ENCODE data around the gene IVL.

IVL gene

DNA sequence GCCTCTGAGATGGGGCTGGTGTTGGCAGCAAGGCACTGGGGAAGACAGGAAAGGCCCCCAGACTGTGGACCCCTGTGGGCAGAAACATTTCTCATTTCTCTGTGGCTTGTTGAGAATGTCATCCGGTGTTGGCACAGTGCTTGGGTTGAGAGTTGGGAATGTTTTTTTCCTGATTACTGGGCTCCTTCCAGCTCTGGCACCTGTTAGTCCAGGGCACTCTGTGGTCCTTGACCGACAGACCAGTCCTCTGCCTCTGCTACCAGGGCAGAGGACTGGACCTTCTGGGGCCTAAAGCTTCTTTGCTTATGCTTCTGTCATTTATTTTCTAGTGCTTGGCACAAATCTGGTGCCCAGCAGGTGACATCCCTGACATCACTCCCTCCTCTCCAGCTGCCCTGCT lies 33.8 kb downstream of the IVL start:
- no peak overlapping the region for H3K9ac ChIP-seq (ENCODE audit: low read depth in 1 of 2, low read length in 2 of 2)
- peaks cover 0 to 3% of the 10 kb centered on the region in 2 donors for H3K27me3 ChIP-seq (ENCODE audit: control insufficient read depth in 1 of 2, insufficient read depth in 2 of 2, low read length in 2 of 2)
- H3K4me3 ChIP-seq (ENCODE audit: low read depth in 1 of 2, low read length in 2 of 2), result no peak overlapping the region
- H3K9me3 ChIP-seq (ENCODE audit: control insufficient read depth in 1 of 2, low read length in 2 of 2), result no peaks in the 10 kb centered on the region
- H3K27ac ChIP-seq (ENCODE audit: low read depth, low read length), result no peak overlapping the region
- no peaks in the 10 kb centered on the region for H3K36me3 ChIP-seq (ENCODE audit: control insufficient read depth in 1 of 2, insufficient read depth in 2 of 2, low read length in 2 of 2)
- H3K4me1 ChIP-seq (ENCODE audit: control insufficient read depth in 1 of 2, insufficient read depth in 2 of 2, low read length in 2 of 2), result no peaks in the 10 kb centered on the region

DNA sequence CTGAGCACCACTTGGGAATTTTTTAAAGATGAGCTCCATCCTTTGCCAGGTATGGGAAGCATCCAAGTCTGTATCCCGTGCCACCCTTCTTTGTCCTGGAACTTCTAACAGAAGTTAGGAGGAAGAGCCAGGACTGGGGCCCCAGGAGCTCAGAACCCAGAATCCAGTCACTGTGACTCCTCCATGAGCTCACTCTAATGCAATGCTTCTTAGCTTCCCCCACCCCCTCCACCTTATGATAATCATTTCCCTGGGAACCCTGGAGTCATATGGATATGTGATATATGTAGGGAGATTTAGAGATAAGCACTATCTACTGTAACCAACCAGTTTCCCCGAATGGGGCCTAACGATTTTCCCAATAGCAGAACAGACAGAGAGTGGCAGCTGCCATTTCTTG lies 37.9 kb downstream of the IVL start:
- no peak overlapping the region for H3K4me3 ChIP-seq (ENCODE audit: low read depth in 1 of 2, low read length in 2 of 2)
- no peaks in the 10 kb centered on the region for H3K36me3 ChIP-seq (ENCODE audit: control insufficient read depth in 1 of 2, insufficient read depth in 2 of 2, low read length in 2 of 2)
- H3K9me3 ChIP-seq (ENCODE audit: control insufficient read depth in 1 of 2, low read length in 2 of 2), result no peaks in the 10 kb centered on the region
- H3K4me1 ChIP-seq (ENCODE audit: control insufficient read depth in 1 of 2, insufficient read depth in 2 of 2, low read length in 2 of 2), result no peaks in the 10 kb centered on the region
- peaks cover 3 to 4% of the 10 kb centered on the region in 2 donors for H3K27me3 ChIP-seq (ENCODE audit: control insufficient read depth in 1 of 2, insufficient read depth in 2 of 2, low read length in 2 of 2)
- H3K27ac ChIP-seq (ENCODE audit: low read depth, low read length), result no peak overlapping the region
- H3K9ac ChIP-seq (ENCODE audit: low read depth in 1 of 2, low read length in 2 of 2), result no peak overlapping the region

DNA sequence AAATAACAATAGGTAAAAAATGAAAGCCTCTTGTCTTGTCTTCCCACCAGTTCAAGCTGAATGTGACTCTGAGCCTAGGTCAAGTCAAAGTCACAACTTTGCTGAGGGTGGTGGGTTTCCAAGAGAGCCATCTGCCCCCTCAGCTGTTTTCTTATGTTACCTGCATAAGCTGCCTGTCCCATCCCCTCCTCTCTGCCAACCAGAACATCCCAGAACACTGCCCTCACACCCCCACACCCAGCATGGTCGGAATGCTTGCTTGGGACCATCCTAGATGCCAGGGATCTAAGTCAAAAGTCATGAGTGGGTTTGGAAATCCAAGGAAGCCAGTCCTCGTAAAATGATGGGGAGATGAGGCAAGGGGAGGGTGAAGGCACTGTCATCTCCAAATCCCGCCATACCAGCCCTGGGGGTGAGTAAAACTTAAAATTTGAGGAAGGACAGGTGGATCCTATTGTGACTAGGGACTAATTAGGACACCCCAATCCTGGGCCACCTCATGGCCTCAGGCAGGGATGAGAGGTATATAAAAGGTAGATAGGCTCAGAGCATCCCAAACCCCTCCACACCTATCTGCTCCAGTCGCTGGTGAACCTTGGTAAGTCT lies 38.4 kb downstream of the IVL start, which contains the start of gene SPRR5:
TSS of gene SPRR5 (plus strand) at position 556 of the 606 bp plus-strand sequence. CDS start 1,349 bp downstream, outside the sequence.
- H3K9me3 ChIP-seq (ENCODE audit: control insufficient read depth in 1 of 2, low read length in 2 of 2), result no peaks in the 10 kb centered on the region
- H3K4me3 ChIP-seq (ENCODE audit: low read depth in 1 of 2, low read length in 2 of 2), result no peak within 1 kb of the TSS
- peaks cover 3 to 4% of the 10 kb centered on the region in 2 donors for H3K27me3 ChIP-seq (ENCODE audit: control insufficient read depth in 1 of 2, insufficient read depth in 2 of 2, low read length in 2 of 2)

GRCh38 chr1:152951711-152952110 lies 43.4 kb downstream of the IVL start:
- Histone ChIP-seq H3K27ac (ENCODE audit: low read depth, low read length) (no peak overlapping the region), H3K27me3 (ENCODE audit: control insufficient read depth in 1 of 2, insufficient read depth in 2 of 2, low read length in 2 of 2) (peaks cover 3 to 4% of the 10 kb centered on the region in 2 donors), H3K9me3 (ENCODE audit: control insufficient read depth in 1 of 2, low read length in 2 of 2) (no peaks in the 10 kb centered on the region), H3K4me3 (ENCODE audit: low read depth in 1 of 2, low read length in 2 of 2) (no peak overlapping the region), H3K4me1 (ENCODE audit: control insufficient read depth in 1 of 2, insufficient read depth in 2 of 2, low read length in 2 of 2) (no peaks in the 10 kb centered on the region), H3K9ac (ENCODE audit: low read depth in 1 of 2, low read length in 2 of 2) (no peak overlapping the region), H3K36me3 (ENCODE audit: control insufficient read depth in 1 of 2, insufficient read depth in 2 of 2, low read length in 2 of 2) (no peaks in the 10 kb centered on the region)

More for the DNA sequence above, 38.4 kb downstream of the IVL start, which contains the start of gene SPRR5:
- no peaks in the 10 kb centered on the region for H3K4me1 ChIP-seq (ENCODE audit: control insufficient read depth in 1 of 2, insufficient read depth in 2 of 2, low read length in 2 of 2)
- H3K9ac ChIP-seq (ENCODE audit: low read depth in 1 of 2, low read length in 2 of 2), result no peak within 1 kb of the TSS
- no peak within 1 kb of the TSS for H3K27ac ChIP-seq (ENCODE audit: low read depth, low read length)
- no peaks in the 10 kb centered on the region for H3K36me3 ChIP-seq (ENCODE audit: control insufficient read depth in 1 of 2, insufficient read depth in 2 of 2, low read length in 2 of 2)

DNA sequence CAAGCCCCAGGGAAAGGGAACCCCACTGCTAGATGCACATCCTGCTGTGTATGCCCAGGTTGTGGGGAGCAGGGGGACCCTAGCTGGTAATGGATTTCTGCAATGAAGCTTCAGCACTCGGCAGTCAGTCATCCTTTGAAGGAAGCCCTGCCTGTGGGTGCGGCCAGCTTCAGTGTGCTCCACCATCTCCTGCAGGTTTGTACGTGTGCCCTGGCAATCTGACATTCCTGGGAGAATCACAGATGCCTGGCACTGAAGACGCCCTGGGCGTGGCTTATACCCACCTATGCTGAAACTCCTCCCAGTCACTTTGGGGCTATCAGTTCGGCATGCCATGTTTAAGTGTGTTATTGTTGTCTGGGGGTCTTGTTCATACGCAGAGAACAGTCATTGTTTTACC lies 45.4 kb downstream of the IVL start:
- Histone ChIP-seq H3K27me3 (ENCODE audit: control insufficient read depth in 1 of 2, insufficient read depth in 2 of 2, low read length in 2 of 2) (peaks cover 0 to 3% of the 10 kb centered on the region in 2 donors), H3K9ac (ENCODE audit: low read depth in 1 of 2, low read length in 2 of 2) (no peak overlapping the region), H3K4me3 (ENCODE audit: low read depth in 1 of 2, low read length in 2 of 2) (no peak overlapping the region), H3K4me1 (ENCODE audit: control insufficient read depth in 1 of 2, insufficient read depth in 2 of 2, low read length in 2 of 2) (no peaks in the 10 kb centered on the region), H3K9me3 (ENCODE audit: control insufficient read depth in 1 of 2, low read length in 2 of 2) (no peaks in the 10 kb centered on the region), H3K36me3 (ENCODE audit: control insufficient read depth in 1 of 2, insufficient read depth in 2 of 2, low read length in 2 of 2) (no peaks in the 10 kb centered on the region), H3K27ac (ENCODE audit: low read depth, low read length) (no peak overlapping the region)

GRCh38 chr1:152954436-152954835 lies 46.1 kb downstream of the IVL start:
- H3K27ac ChIP-seq (ENCODE audit: low read depth, low read length), result no peak overlapping the region
- H3K27me3 ChIP-seq (ENCODE audit: control insufficient read depth in 1 of 2, insufficient read depth in 2 of 2, low read length in 2 of 2), result peaks cover 0 to 5% of the 10 kb centered on the region in 2 donors
- H3K4me1 ChIP-seq (ENCODE audit: control insufficient read depth in 1 of 2, insufficient read depth in 2 of 2, low read length in 2 of 2), result no peaks in the 10 kb centered on the region
- no peaks in the 10 kb centered on the region for H3K9me3 ChIP-seq (ENCODE audit: control insufficient read depth in 1 of 2, low read length in 2 of 2)
- H3K9ac ChIP-seq (ENCODE audit: low read depth in 1 of 2, low read length in 2 of 2), result no peak overlapping the region
- H3K4me3 ChIP-seq (ENCODE audit: low read depth in 1 of 2, low read length in 2 of 2), result no peak overlapping the region
- no peaks in the 10 kb centered on the region for H3K36me3 ChIP-seq (ENCODE audit: control insufficient read depth in 1 of 2, insufficient read depth in 2 of 2, low read length in 2 of 2)

DNA sequence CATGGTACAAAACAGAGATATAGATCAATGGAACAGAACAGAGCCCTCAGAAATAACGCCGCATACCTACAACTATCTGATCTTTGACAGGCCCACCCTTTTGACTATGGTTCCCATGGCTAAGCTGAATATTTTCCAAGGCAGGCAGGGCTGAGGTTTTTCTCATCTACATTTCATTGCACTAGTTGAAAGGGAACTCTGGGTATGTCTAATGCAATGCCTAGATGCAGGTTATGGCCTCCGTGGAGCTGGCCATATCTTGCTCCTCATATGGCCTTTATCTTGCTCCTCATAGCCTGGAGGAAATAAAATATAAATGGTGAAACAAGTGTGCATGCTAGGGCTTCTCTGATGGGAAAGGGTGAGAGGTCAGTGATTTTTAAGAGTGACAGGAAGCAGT lies 49.2 kb downstream of the IVL start:
- Histone ChIP-seq H3K4me1 (ENCODE audit: control insufficient read depth in 1 of 2, insufficient read depth in 2 of 2, low read length in 2 of 2) (no peaks in the 10 kb centered on the region), H3K27ac (ENCODE audit: low read depth, low read length) (no peak overlapping the region), H3K27me3 (ENCODE audit: control insufficient read depth in 1 of 2, insufficient read depth in 2 of 2, low read length in 2 of 2) (peaks cover 0 to 6% of the 10 kb centered on the region in 2 donors), H3K9ac (ENCODE audit: low read depth in 1 of 2, low read length in 2 of 2) (no peak overlapping the region), H3K36me3 (ENCODE audit: control insufficient read depth in 1 of 2, insufficient read depth in 2 of 2, low read length in 2 of 2) (no peaks in the 10 kb centered on the region), H3K4me3 (ENCODE audit: low read depth in 1 of 2, low read length in 2 of 2) (no peak overlapping the region), H3K9me3 (ENCODE audit: control insufficient read depth in 1 of 2, low read length in 2 of 2) (no peaks in the 10 kb centered on the region)

- no peak overlapping the region for H3K9ac ChIP-seq (ENCODE audit: low read depth in 1 of 2, low read length in 2 of 2)
- no peaks in the 10 kb centered on the region for H3K4me1 ChIP-seq (ENCODE audit: control insufficient read depth in 1 of 2, insufficient read depth in 2 of 2, low read length in 2 of 2)
- no peaks in the 10 kb centered on the region for H3K9me3 ChIP-seq (ENCODE audit: control insufficient read depth in 1 of 2, low read length in 2 of 2)
- H3K27me3 ChIP-seq (ENCODE audit: control insufficient read depth in 1 of 2, insufficient read depth in 2 of 2, low read length in 2 of 2), result peaks cover 0 to 6% of the 10 kb centered on the region in 2 donors
- H3K36me3 ChIP-seq (ENCODE audit: control insufficient read depth in 1 of 2, insufficient read depth in 2 of 2, low read length in 2 of 2), result no peaks in the 10 kb centered on the region
- H3K27ac ChIP-seq (ENCODE audit: low read depth, low read length), result no peak overlapping the region
- H3K4me3 ChIP-seq (ENCODE audit: low read depth in 1 of 2, low read length in 2 of 2), result no peak overlapping the region
These were observed 50.9 kb downstream of the IVL start for GRCh38 chr1:152959273-152959672.

GRCh38 chr1:152959801-152960451 lies 51.6 kb downstream of the IVL start:
- no peak overlapping the region for H3K9ac ChIP-seq (ENCODE audit: low read depth in 1 of 2, low read length in 2 of 2)
- no peak overlapping the region for H3K4me3 ChIP-seq (ENCODE audit: low read depth in 1 of 2, low read length in 2 of 2)
- no peaks in the 10 kb centered on the region for H3K36me3 ChIP-seq (ENCODE audit: control insufficient read depth in 1 of 2, insufficient read depth in 2 of 2, low read length in 2 of 2)
- no peak overlapping the region for H3K27ac ChIP-seq (ENCODE audit: low read depth, low read length)
- no peaks in the 10 kb centered on the region for H3K9me3 ChIP-seq (ENCODE audit: control insufficient read depth in 1 of 2, low read length in 2 of 2)
- no peaks in the 10 kb centered on the region for H3K4me1 ChIP-seq (ENCODE audit: control insufficient read depth in 1 of 2, insufficient read depth in 2 of 2, low read length in 2 of 2)
- H3K27me3 ChIP-seq (ENCODE audit: control insufficient read depth in 1 of 2, insufficient read depth in 2 of 2, low read length in 2 of 2), result peaks cover 0 to 8% of the 10 kb centered on the region in 2 donors

DNA sequence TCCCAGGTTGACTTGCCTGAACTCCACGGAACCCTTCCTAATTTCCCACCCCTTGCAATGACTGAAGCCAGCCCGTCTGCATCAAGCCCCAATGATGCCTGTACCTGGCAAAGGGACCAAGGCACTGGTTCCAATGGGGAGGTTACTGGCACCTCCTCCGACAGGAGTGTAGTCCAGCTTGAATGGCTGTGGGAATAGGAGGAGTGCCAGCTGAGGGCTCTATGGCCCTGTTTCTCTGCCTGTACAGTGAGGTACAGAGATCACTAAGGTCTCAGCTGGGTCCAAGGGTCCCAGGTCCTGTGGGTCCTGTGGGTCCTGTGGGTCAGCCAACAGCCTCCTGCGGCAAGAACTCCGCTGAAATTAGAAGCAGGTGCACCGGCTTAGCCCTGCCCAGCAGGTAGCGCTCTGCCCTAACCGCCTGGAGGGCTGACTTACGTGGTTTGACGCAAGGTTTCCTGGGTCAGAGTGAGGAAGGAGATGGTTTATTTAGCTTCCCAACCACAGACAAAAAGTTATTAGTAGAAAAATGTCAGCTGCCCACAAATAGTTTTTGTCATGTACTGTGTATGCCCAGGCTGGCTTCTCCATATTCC lies 52.2 kb downstream of the IVL start:
- Histone ChIP-seq H3K9me3 (ENCODE audit: control insufficient read depth in 1 of 2, low read length in 2 of 2) (no peaks in the 10 kb centered on the region), H3K4me3 (ENCODE audit: low read depth in 1 of 2, low read length in 2 of 2) (no peak overlapping the region), H3K9ac (ENCODE audit: low read depth in 1 of 2, low read length in 2 of 2) (no peak overlapping the region), H3K36me3 (ENCODE audit: control insufficient read depth in 1 of 2, insufficient read depth in 2 of 2, low read length in 2 of 2) (no peaks in the 10 kb centered on the region), H3K27me3 (ENCODE audit: control insufficient read depth in 1 of 2, insufficient read depth in 2 of 2, low read length in 2 of 2) (peaks cover 0 to 8% of the 10 kb centered on the region in 2 donors), H3K4me1 (ENCODE audit: control insufficient read depth in 1 of 2, insufficient read depth in 2 of 2, low read length in 2 of 2) (no peaks in the 10 kb centered on the region), H3K27ac (ENCODE audit: low read depth, low read length) (no peak overlapping the region)

All from duodenal mucosa (tissue), 2 donors.